ENCODE results near the gene WNT2. TPM values are rescaled to one million over a fixed set of nuclear protein-coding genes. Genes with fewer than 3 reads are reported as not detected.

Gene WNT2
- total RNA-seq, 1 donor, result 56.1 TPM

GRCh38 chr7:117284692-117285091 is 38.2 kb downstream of the WNT2 start:
- TF ChIP-seq, protein P1, sequence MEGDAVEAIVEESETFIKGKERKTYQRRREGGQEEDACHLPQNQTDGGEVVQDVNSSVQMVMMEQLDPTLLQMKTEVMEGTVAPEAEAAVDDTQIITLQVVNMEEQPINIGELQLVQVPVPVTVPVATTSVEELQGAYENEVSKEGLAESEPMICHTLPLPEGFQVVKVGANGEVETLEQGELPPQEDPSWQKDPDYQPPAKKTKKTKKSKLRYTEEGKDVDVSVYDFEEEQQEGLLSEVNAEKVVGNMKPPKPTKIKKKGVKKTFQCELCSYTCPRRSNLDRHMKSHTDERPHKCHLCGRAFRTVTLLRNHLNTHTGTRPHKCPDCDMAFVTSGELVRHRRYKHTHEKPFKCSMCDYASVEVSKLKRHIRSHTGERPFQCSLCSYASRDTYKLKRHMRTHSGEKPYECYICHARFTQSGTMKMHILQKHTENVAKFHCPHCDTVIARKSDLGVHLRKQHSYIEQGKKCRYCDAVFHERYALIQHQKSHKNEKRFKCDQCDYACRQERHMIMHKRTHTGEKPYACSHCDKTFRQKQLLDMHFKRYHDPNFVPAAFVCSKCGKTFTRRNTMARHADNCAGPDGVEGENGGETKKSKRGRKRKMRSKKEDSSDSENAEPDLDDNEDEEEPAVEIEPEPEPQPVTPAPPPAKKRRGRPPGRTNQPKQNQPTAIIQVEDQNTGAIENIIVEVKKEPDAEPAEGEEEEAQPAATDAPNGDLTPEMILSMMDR (IDR thresholded peaks at IDR 0.05; ENCODE audit: insufficient read depth, low read depth, low read length), result no peak
- no peak overlapping the region for H3K4me3 ChIP-seq (ENCODE audit: low read depth, low read length)

GRCh38 chr7:117283779-117284178 is 39.1 kb downstream of the WNT2 start:
- H3K4me3 ChIP-seq (ENCODE audit: low read depth, low read length), result no peak overlapping the region
- no peak for DNase-seq (ENCODE audit: low read depth)
- TF ChIP-seq, protein P1 (IDR thresholded peaks at IDR 0.05; ENCODE audit: insufficient read depth, low read depth, low read length), result no peak

More at GRCh38 chr7:117284692-117285091, 38.2 kb downstream of the WNT2 start:
- no peak for DNase-seq (ENCODE audit: low read depth)

- H3K4me3 ChIP-seq (ENCODE audit: low read depth, low read length), result no peak overlapping the region
- DNase-seq (ENCODE audit: low read depth), result peak; percentile 61
- TF ChIP-seq, protein P1 (IDR thresholded peaks at IDR 0.05; ENCODE audit: insufficient read depth, low read depth, low read length), result no peak
Observed at GRCh38 chr7:117283371-117283770, 39.5 kb downstream of the WNT2 start.

GRCh38 chr7:117282239-117282812 is 40.5 kb downstream of the WNT2 start:
- TF ChIP-seq, protein P1 (IDR thresholded peaks at IDR 0.05; ENCODE audit: insufficient read depth, low read depth, low read length), result no peak
- H3K4me3 ChIP-seq (ENCODE audit: low read depth, low read length), result no peak overlapping the region
- no peak for DNase-seq (ENCODE audit: low read depth)

DNA sequence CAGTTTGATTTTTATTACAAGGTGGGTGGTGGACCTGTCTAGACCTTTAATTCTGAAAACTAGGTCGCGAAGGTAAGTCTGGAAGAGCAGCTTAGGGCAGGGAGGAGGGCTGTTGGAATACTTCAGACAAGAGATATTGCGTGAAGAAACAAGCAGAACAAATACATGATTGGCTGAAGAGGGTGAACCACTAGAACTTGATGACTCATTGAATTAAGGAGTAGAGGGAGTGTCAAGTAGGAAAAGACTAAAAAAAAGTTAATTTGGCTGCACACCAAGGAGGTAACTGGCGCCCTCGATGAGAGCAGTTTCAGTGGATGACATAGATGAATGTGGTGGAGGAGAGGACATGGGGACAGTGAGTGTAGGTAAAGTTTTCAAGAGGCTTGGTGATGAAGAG is 41.3 kb downstream of the WNT2 start:
- no peak for DNase-seq (ENCODE audit: low read depth)
- TF ChIP-seq, protein P1 (IDR thresholded peaks at IDR 0.05; ENCODE audit: insufficient read depth, low read depth, low read length), result no peak
- H3K4me3 ChIP-seq (ENCODE audit: low read depth, low read length), result no peak overlapping the region

GRCh38 chr7:117279931-117280557 is 42.8 kb downstream of the WNT2 start:
- no peak overlapping the region for H3K4me3 ChIP-seq (ENCODE audit: low read depth, low read length)
- TF ChIP-seq, protein P1 (IDR thresholded peaks at IDR 0.05; ENCODE audit: insufficient read depth, low read depth, low read length), result no peak
- DNase-seq (ENCODE audit: low read depth), result no peak

Measured in fibroblast of villous mesenchyme (primary cell).